Effector CD8-positive, alpha-beta T cell (primary cell): ENCODE data around the gene AAMDC.
"Not testable (repeated sequence)": the region's sequence is repeated elsewhere in the genome, so short reads cannot be mapped to it uniquely, and the experiment has no call there.

ENCODE experiments used
- DNase-seq: peaks from one replicate; lab custom pipeline; 2025; lab: John Stamatoyannopoulos, UW

The AAMDC gene

DNA sequence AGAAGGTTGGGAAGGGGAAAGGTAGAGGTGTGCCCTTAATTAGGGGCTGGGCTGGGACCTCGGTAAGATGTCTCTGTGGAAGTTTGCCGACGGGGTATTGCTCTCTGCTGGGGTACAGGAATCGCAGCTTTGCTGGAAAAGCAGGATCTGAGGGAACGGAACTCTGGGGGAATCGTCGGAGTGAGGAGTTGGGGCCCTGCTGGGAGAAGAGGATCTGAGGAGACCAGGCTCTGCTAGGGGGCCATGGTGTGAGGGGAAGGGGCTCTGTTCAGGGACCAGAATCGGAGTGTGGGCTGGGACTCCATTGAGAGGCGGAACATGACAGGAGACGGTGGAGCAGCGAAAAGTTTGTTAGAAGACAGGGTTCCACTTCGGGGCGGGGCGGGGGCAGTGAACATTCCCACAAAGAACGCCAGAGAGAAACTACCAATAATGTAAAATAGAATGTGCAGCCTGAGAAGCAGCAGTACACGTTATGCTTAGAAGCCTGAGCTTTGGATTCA lies 456 bp downstream of the AAMDC start:
- DNase-seq, result no peak

DNA sequence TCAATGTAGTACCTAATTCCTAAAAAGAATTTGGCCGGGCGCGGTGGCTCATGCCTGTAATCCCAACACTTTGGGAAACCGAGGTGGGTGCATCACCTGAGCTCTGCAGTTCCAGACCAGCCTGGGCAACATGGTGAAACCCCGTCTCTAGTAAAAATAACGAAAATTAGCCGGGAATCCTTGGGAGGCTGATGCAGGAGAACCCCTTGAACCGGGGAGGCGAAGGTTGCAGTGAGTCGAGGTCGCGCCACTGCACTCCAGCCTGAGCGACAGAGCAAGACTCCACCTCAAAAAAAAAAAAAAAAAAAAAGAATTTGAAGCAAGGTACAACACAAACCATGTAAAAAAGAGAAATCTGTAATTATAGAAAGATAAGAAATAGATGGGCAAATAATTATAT lies 1.2 kb downstream of the AAMDC start:
- not testable (repeated sequence) for DNase-seq

- DNase-seq, result no peak
Measured at GRCh38 chr11:77823775-77824174, 2.8 kb downstream of the AAMDC start.

DNA sequence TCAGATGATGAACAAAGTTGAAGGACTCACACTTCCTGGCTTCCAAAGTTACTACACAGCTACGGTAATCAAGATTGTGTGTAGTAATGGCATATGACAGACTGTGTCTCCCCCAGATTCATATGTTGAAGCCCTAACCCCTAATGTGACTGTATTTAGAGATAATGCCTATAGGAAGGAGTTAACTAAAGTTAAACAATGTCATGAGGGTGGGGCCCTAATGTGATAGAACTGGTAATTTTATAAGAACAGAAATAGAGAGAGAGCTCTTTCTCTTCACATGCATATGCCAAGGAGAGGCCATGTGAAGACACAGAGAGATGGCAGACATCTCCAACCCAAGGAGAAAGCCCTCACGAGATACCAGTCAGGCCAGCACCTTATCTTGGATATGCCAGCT lies 8.0 kb downstream of the AAMDC start:
- no peak for DNase-seq

DNA sequence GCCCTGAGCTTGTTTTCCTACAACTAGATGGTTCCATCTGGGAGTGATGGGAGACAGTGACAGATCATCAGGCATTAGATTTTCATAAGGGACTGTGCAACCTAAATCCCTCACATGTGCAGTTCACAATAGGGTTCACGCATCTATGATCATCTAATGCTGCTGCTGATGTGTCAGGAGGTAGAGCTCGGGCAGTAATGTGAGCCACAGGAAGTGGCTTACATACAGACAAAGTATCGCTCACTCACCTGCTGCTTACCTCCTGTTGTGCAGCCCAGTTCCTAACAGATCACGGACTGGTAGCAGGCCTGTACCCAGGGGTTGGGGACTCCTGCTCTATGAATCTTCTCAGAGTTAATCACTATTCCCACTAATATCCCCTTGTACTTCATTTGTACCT lies 12.4 kb downstream of the AAMDC start:
- no peak for DNase-seq

DNA sequence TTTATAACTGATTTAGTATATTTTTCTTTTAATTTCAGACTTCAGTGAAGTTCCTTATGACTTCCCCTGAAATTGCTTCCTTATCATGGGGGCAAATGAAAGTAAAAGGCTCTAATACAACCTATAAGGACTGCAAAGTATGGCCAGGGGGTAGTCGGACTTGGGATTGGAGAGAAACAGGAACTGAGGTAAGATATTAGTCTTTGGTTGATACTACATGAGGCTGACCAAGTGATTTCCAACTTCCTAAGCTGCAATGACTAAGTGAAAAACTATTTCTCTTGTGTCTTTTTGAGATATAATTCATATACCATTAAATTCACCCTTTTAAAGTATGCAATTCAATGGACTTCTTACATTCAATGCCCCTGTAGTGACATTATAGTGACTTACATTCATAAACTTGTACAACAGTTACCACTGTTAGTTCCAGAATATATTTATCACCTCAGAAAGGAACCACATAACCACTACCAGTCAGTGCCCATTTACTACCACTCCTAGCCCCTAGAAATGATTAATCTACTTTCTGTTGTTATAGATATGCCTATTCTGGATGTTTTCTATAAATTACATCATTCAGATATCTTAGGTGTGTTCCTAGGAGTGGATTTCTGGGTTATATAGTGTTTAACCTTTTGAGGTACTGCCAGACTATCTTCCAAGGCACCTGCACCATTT lies 21.6 kb downstream of the AAMDC start:
- no peak for DNase-seq

- DNase-seq, result not testable (repeated sequence)
Measured at GRCh38 chr11:77843700-77844099, 22.8 kb downstream of the AAMDC start.

DNA sequence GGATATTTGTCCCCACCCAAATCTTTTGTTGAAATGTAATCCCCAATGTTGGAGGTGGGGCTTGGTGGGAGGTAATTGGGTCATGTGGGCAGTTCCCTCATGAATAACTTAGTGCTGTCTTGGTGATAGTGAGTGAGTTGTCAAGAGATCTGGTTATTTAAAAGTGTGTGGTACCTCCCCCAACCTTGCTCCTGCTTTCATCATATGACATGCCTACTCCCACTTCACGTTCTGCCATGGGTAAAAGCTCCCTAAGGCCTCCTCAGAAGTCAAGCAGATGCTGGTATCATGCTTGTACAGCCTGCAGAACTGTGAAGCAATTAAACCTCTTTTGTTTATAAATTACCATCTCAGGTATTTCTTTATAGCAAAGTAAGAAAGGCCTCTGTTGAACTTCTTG lies 30.6 kb downstream of the AAMDC start:
- DNase-seq, result no peak

- no peak for DNase-seq
Measured at GRCh38 chr11:77854838-77855237, 33.9 kb downstream of the AAMDC start.

- not testable (repeated sequence) for DNase-seq
Measured at GRCh38 chr11:77857906-77858457, 37.0 kb downstream of the AAMDC start.

DNA sequence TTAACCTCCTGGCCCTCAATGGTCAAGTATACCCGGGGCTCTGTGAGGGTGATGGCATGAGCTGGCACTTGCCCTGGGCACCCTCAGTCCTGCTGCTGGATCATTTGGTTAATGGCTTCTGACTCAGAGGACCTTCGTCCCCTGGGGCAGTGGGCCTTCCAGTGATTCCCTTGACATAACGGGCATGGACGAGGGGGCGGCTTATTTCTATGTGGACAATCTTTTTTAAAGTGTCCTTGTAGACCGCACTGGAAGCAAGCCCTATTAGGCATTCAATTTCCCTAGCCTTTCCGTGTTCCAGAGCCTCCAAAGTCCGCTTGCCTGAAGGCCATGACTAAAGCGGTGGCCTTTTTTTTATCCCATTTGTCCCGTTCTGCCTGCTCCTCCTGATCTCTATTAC lies 40.5 kb downstream of the AAMDC start:
- not testable (repeated sequence) for DNase-seq

- DNase-seq, result no peak
Measured at GRCh38 chr11:77865805-77866204, 44.9 kb downstream of the AAMDC start.

GRCh38 chr11:77866336-77866735 lies 45.4 kb downstream of the AAMDC start:
- no peak for DNase-seq

GRCh38 chr11:77868744-77869143 lies 47.8 kb downstream of the AAMDC start:
- DNase-seq, result no peak

- no peak for DNase-seq
Measured at GRCh38 chr11:77871855-77872254, 50.9 kb downstream of the AAMDC start.

DNA sequence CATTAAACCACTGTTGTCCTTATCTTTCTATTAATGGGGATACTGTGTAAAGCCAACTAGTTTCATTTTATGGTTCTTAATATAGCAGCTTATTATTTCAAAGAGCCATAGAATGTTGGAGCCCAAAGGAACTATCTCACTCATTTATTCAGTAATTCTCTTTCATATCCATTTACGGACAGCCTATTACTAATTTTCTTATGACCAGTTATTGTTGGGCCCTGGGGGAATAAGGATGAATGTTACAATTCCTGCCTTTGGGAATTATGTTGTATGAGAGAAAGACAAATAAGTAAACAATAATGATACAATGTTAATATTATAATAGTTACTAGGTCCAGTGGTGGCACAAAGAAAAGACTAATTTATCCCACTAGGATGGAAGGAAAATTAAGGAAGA lies 52.4 kb downstream of the AAMDC start:
- DNase-seq, result no peak

GRCh38 chr11:77874206-77874605 lies 53.3 kb downstream of the AAMDC start:
- DNase-seq, result no peak

GRCh38 chr11:77876045-77876444 lies 55.1 kb downstream of the AAMDC start:
- DNase-seq, result no peak

DNA sequence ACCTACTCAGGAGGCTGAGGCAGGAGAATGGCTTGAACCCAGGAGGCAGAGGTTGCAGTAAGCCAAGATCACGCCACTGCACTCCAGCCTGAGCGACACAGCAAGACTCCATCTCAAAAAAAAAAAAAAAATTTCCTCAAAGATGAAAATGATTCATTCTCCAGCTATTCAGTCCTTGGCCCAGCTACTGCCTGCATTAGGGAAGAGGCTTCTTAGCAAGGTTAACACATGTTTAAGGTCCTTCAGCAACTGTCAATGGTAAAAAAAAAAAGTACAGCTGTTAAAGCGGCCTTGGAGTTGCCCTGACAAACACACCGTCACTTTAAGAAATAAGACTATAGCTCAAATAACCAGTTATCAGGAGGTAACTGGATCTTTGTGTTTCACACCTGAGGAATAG lies 57.3 kb downstream of the AAMDC start:
- DNase-seq, result not testable (repeated sequence)

DNA sequence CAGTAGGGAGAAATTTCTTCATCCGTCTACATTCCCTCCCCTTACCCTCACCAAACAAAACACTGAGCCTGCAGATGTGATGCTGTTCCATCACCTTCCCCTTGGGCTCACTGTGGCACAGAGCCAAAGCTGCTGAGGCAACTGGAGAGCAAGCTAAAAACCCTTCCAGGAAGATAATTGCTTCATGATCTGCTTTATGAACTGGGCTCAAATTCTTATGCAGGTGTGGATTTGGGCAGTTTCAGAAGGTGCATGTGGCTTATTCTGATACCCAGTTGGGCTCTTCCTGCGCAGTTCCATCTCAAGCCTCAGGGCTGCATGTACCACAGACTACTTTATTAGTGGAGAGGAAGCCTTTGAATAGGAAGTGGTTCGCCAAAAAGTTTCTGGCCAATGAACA lies 58.3 kb downstream of the AAMDC start:
- DNase-seq, result no peak

- DNase-seq, result no peak
Measured at GRCh38 chr11:77882396-77882795, 61.5 kb downstream of the AAMDC start.

DNA sequence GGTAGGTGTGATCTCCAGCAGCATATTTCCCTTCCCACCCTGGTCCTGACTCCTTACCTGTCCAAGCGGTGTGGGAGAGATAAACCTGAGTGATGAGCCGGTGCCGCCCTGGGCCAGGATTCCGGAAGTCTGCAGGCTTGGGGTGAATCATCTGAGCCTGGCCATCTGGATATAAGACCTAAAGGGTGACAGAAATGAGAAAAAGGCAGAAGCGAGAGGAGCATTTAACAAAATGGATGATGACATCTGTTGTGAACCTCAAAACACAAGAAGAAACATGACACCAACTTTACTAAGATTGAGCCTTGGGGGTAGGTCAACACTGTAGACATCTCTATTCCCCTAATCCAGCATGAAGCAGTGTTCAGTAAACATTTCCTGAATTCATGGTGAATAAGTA lies 62.8 kb downstream of the AAMDC start:
- no peak for DNase-seq

- DNase-seq, result no peak
Measured at GRCh38 chr11:77884186-77884828, 63.4 kb downstream of the AAMDC start.
